Measurements from ENCODE around the gene CAPZA1. TPM values are rescaled to one million over a fixed set of nuclear protein-coding genes. Genes with fewer than 3 reads are reported as not detected.

Gene CAPZA1
- total and polyA plus RNA-seq, 10 donors = 105 to 354 (median 196) TPM

- peaks cover 0 to 7% (median 0%) of the 10 kb centered on the region in 6 donors for H3K36me3 ChIP-seq
- H3K27me3 ChIP-seq (replicated peaks in 1 of 7) = peaks cover 0 to 5% (median 0%) of the 10 kb centered on the region in 7 donors
- H3K4me1 ChIP-seq = peaks cover 20 to 47% (median 39%) of the 10 kb centered on the region in 6 donors
- H3K9me3 ChIP-seq = no peaks in the 10 kb centered on the region
- no peak overlapping the region for H3K27ac ChIP-seq
- no peak for DNase-seq
- TF ChIP-seq POLR2AphosphoS5 (IDR thresholded peaks at IDR 0.05) (no peak), CTCF (IDR thresholded peaks at IDR 0.05 in 8 of 11, conservative IDR thresholded peaks at IDR 0.05 in 3 of 11) (no peak), POLR2A (IDR thresholded peaks at IDR 0.05) (no peak)
- intact Hi-C loops (cut with DNase I; ENCODE audit: low total_unique reads) = loop anchor here (5.0 kb wide), 2 partner anchors 201 to 316 kb away; partner anchors contain the start of gene WNT2B
- WGBS, 5 donors = 87 to 97% (median 92%) methylated on average over 3 of the region's 3 CpGs
- H3K4me3 ChIP-seq = no peak overlapping the region
Measured at GRCh38 chr1:112708489-112708888, 88.9 kb downstream of the CAPZA1 start.

GRCh38 chr1:112710159-112710558 lies 90.5 kb downstream of the CAPZA1 start:
- Histone ChIP-seq H3K9me3 (no peaks in the 10 kb centered on the region), H3K4me3 (no peak overlapping the region), H3K27ac (no peak overlapping the region), H3K36me3 (no peaks in the 10 kb centered on the region), H3K4me1 (peaks cover 10 to 47% (median 37%) of the 10 kb centered on the region in 6 donors), H3K27me3 (replicated peaks in 1 of 7) (peaks cover 0 to 16% (median 0%) of the 10 kb centered on the region in 7 donors)
- TF ChIP-seq CTCF (IDR thresholded peaks at IDR 0.05 in 8 of 11, conservative IDR thresholded peaks at IDR 0.05 in 3 of 11) = no peak
- no peak for TF ChIP-seq POLR2A (IDR thresholded peaks at IDR 0.05)
- no peak for TF ChIP-seq POLR2AphosphoS5 (IDR thresholded peaks at IDR 0.05)
- intact Hi-C loops (cut with DNase I; ENCODE audit: low total_unique reads) = no loop called here
- DNase-seq = peak; percentile 68
- 86 to 97% (median 92%) methylated on average over 7 of the region's 7 CpGs for WGBS, 5 donors

- Histone ChIP-seq H3K36me3 (no peaks in the 10 kb centered on the region), H3K4me1 (peaks cover 5 to 45% (median 34%) of the 10 kb centered on the region in 6 donors), H3K27ac (no peak overlapping the region), H3K4me3 (no peak overlapping the region), H3K27me3 (replicated peaks in 1 of 7) (peaks cover 0 to 16% (median 0%) of the 10 kb centered on the region in 7 donors), H3K9me3 (no peaks in the 10 kb centered on the region)
- intact Hi-C loops (cut with DNase I; ENCODE audit: low total_unique reads) = no loop called here
- WGBS, 5 donors = 75 to 95% (median 91%) methylated on average over 3 of the region's 3 CpGs
- DNase-seq = peak; percentile 58
- TF ChIP-seq POLR2AphosphoS5 (IDR thresholded peaks at IDR 0.05) (no peak), POLR2A (IDR thresholded peaks at IDR 0.05) (no peak), CTCF (IDR thresholded peaks at IDR 0.05 in 8 of 11, conservative IDR thresholded peaks at IDR 0.05 in 3 of 11) (no peak)
Measured at GRCh38 chr1:112710586-112710985, 91.0 kb downstream of the CAPZA1 start.

GRCh38 chr1:112711041-112711440 lies 91.4 kb downstream of the CAPZA1 start:
- Histone ChIP-seq H3K27ac (no peak overlapping the region), H3K4me1 (peaks cover 4 to 45% (median 34%) of the 10 kb centered on the region in 6 donors), H3K36me3 (no peaks in the 10 kb centered on the region), H3K9me3 (no peaks in the 10 kb centered on the region), H3K4me3 (no peak overlapping the region), H3K27me3 (replicated peaks in 1 of 7) (peaks cover 0 to 16% (median 0%) of the 10 kb centered on the region in 7 donors)
- WGBS, 5 donors = 59 to 67% (median 60%) methylated on average over 1 to 7 of the region's 7 CpGs
- peak; percentile 74 for DNase-seq
- intact Hi-C loops (cut with DNase I; ENCODE audit: low total_unique reads) = no loop called here
- TF ChIP-seq POLR2A (IDR thresholded peaks at IDR 0.05) (no peak), CTCF (IDR thresholded peaks at IDR 0.05 in 8 of 11, conservative IDR thresholded peaks at IDR 0.05 in 3 of 11) (no peak), POLR2AphosphoS5 (IDR thresholded peaks at IDR 0.05) (no peak)
